MCF 10A (cell line): ENCODE results near the gene MYO9B. TPM values are rescaled to one million over a fixed set of nuclear protein-coding genes. Genes with fewer than 3 reads are reported as not detected.
A peak's percentile ranks its signal among the peaks of the same experiment; 100 is the strongest.

ENCODE experiments used
- BruUV-seq: library from RNA; stranded (reverse); fragments of 400-500 nt; replicated peaks from 2 replicates; lab custom pipeline; 2021; lab: Mats Ljungman, UMichigan
- CTCF ChIA-PET: fragments of 300-600 bp; sonication (Branson Sonifier 250); formaldehyde crosslinking; extraction: SDS; loops from one replicate; lab custom pipeline; 2021; ENCODE audit warnings: antibody characterized with exemption, inconsistent platforms; lab: Yijun Ruan, JAX
- POLR2A ChIA-PET: fragments of 300-600, 350-650 bp; sonication (Branson Sonifier 250); formaldehyde crosslinking; extraction: SDS; loops from one replicate; lab custom pipeline; 2020; ENCODE audit warnings: antibody characterized with exemption, inconsistent platforms; lab: Yijun Ruan, JAX
- DNase-seq: peaks from one replicate; pipeline ENCODE4 v3.0.0-alpha.2; 2018; ENCODE audit not compliant: unreplicated experiment
- H3K27ac Mint-ChIP-seq: one replicate; pipeline ENCODE4 v1.8.0; 2022; ENCODE audit warnings: mild to moderate bottlenecking, low read depth, mixed read lengths; ENCODE audit not compliant: unreplicated experiment
- H3K27me3 Mint-ChIP-seq: one replicate; pipeline ENCODE4 v1.8.0; 2022; ENCODE audit warnings: mixed read lengths; ENCODE audit not compliant: insufficient read depth, unreplicated experiment
- H3K36me3 Mint-ChIP-seq: one replicate; pipeline ENCODE4 v1.8.0; 2022; ENCODE audit warnings: mild to moderate bottlenecking, moderate library complexity, mixed read lengths; ENCODE audit not compliant: insufficient read depth, unreplicated experiment
- H3K4me1 Mint-ChIP-seq: one replicate; pipeline ENCODE4 v1.8.0; 2022; ENCODE audit warnings: mixed read lengths; ENCODE audit not compliant: insufficient read depth, unreplicated experiment
- H3K4me3 Mint-ChIP-seq: one replicate; pipeline ENCODE4 v1.8.0; 2022; ENCODE audit warnings: mild to moderate bottlenecking, moderate library complexity, mixed read lengths; ENCODE audit not compliant: unreplicated experiment
- H3K9me3 Mint-ChIP-seq: one replicate; pipeline ENCODE4 v1.8.0; 2022; ENCODE audit warnings: mixed read lengths; ENCODE audit not compliant: unreplicated experiment
- intact Hi-C: fragments of 100-400 bp; cut with micrococcal nuclease; formaldehyde crosslinking; loops from 2 replicates; pipeline ENCODE4 v1.14.1; 2022
- total RNA-seq: library from RNA; stranded (reverse); gene quantifications from 2 replicates; pipeline ENCODE4 v1.2.3, GENCODE V29; 2022
- TF ChIP-seq, protein P1 (sequence below): fragments of 200-600 bp; IDR thresholded peaks from one replicate; pipeline ENCODE4 v1.8.0; 2022; ENCODE audit warnings: antibody characterized with exemption, mild to moderate bottlenecking; ENCODE audit not compliant: unreplicated experiment

MYO9B gene
- total RNA-seq, 1 experiment from 2014 or later = 43.5 TPM

DNA sequence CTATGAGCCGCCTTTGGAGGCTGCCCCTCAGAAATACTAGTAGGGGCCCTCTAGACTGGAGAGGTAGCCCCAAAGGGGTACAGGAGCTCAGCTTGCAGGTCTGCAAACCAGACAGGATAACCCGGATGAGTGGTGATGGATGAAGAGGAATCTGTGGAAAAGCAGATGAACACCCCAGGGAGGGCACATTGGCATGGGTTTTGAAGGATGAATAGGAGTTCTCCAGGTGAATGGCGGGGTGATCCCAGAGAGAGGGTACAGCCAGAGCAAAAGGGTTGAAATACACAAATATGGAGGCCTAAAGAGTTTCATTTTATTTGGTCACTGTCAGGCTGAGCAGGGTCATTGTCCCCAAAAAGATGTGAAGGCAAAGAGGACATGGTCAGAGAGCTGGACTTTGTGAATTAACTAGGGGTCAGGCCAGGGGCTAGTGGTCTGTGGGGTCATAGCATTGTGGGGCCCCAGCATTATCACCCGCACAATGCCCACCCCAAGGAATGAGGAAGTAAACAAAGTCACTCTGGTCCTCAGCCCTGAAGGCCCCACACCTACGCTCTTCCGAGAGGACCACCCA lies 165.3 kb downstream of the MYO9B start:
- DNase-seq = no peak
- Mint-ChIP-seq H3K27ac (no peak overlapping the region), H3K27me3 (no peaks in the 10 kb centered on the region), H3K4me3 (no peak overlapping the region), H3K9me3 (no peaks in the 10 kb centered on the region), H3K4me1 (peaks cover 16% of the 10 kb centered on the region), H3K36me3 (peaks cover 38% of the 10 kb centered on the region)
- intact Hi-C loops = no loop called here
- BruUV-seq = no TSS peak
- CTCF ChIA-PET = interaction anchor here (0.6 kb wide), 1 partner anchor 45 kb away, joined by 3 read pairs; no protein-coding TSS in a partner anchor
- POLR2A ChIA-PET = interaction anchor here (0.6 to 4.3 kb wide), 6 partner anchors 15 to 581 kb away, joined by 3 to 34 read pairs (median 4); partner anchors contain the start of genes BABAM1, OCEL1, SMIM7 and USE1
- TF ChIP-seq, protein P1, sequence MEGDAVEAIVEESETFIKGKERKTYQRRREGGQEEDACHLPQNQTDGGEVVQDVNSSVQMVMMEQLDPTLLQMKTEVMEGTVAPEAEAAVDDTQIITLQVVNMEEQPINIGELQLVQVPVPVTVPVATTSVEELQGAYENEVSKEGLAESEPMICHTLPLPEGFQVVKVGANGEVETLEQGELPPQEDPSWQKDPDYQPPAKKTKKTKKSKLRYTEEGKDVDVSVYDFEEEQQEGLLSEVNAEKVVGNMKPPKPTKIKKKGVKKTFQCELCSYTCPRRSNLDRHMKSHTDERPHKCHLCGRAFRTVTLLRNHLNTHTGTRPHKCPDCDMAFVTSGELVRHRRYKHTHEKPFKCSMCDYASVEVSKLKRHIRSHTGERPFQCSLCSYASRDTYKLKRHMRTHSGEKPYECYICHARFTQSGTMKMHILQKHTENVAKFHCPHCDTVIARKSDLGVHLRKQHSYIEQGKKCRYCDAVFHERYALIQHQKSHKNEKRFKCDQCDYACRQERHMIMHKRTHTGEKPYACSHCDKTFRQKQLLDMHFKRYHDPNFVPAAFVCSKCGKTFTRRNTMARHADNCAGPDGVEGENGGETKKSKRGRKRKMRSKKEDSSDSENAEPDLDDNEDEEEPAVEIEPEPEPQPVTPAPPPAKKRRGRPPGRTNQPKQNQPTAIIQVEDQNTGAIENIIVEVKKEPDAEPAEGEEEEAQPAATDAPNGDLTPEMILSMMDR = no peak

DNA sequence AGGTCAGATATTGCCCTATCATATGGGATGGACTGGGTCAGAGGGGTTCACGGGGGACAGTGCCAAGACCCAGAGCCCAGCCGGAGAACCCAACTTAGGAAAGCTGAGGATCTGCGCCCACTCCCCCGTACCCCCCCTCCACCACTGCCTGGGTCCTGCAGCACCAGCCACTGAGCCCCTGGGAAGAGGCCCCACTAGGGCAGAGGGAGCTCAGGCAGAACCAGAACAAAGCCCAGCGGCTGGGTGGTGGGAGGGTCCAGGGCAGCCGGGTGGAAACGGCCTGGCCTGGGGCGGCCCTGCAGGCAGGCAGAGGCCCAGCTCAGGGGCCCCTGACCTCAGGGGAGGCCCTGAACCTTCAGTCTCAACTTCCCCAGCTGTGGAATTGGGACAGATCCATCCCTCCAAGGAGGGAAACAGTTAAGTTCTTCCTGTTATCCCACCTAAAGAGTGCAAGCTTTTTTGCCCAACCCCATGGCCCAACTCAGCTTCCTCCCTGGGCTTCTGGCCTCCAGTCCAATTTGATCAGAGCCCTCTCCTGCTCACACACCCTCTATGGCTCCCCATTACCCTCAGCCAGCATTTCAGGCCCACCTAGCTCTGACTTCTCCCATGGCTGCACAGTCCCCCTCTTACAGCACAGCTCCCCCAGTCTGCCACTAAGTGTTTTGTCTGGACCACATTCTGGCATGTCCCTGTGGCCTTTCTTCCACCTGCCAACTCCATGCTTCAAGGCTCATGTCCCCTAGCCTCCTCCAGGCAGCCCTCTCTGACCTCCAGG lies 167.0 kb downstream of the MYO9B start:
- peak overlapping the region; percentile 89 for H3K4me3 Mint-ChIP-seq
- ChIA-PET POLR2A (interaction anchor here (1.1 to 4.3 kb wide), 9 partner anchors 7 to 167 kb away, joined by 3 to 34 read pairs (median 8); partner anchors contain the start of genes BABAM1, DDA1, HAUS8 and MYO9B), CTCF (interaction anchor here (0.6 to 1.6 kb wide), 6 partner anchors 16 to 618 kb away, joined by 3 to 8 read pairs (median 4); no protein-coding TSS in a partner anchor)
- intact Hi-C loops = no loop called here
- no peaks in the 10 kb centered on the region for H3K27me3 Mint-ChIP-seq
- peak overlapping the region; percentile 93 for H3K27ac Mint-ChIP-seq
- no peaks in the 10 kb centered on the region for H3K9me3 Mint-ChIP-seq
- no TSS peak for BruUV-seq
- no peak for DNase-seq
- TF ChIP-seq, protein P1 = no peak
- peaks cover 33% of the 10 kb centered on the region for H3K4me1 Mint-ChIP-seq
- H3K36me3 Mint-ChIP-seq = peaks cover 40% of the 10 kb centered on the region

- CTCF ChIA-PET = interaction anchor here (0.6 to 1.6 kb wide), 4 partner anchors 16 to 191 kb away, joined by 4 to 8 read pairs (median 4); no protein-coding TSS in a partner anchor
- Mint-ChIP-seq H3K4me3 (peak overlapping the region; percentile 89), H3K9me3 (no peaks in the 10 kb centered on the region), H3K36me3 (peaks cover 33% of the 10 kb centered on the region), H3K27ac (peak overlapping the region; percentile 93), H3K4me1 (peaks cover 33% of the 10 kb centered on the region), H3K27me3 (no peaks in the 10 kb centered on the region)
- POLR2A ChIA-PET = interaction anchor here (0.6 to 4.3 kb wide), 11 partner anchors 8 to 167 kb away, joined by 3 to 34 read pairs (median 7); partner anchors contain the start of genes BABAM1, DDA1, HAUS8 and MRPL34
- DNase-seq = no peak
- TF ChIP-seq, protein P1 = no peak
- intact Hi-C loops = no loop called here
- BruUV-seq = no TSS peak
These were observed 167.7 kb downstream of the MYO9B start for GRCh38 chr19:17243211-17243829.
